Lung (tissue), 12 donors: ENCODE data around the gene QRFP. TPM values are rescaled to one million over a fixed set of nuclear protein-coding genes. Genes with fewer than 3 reads are reported as not detected.

Experiments
- ATAC-seq: fragments of 200-7000 bp; cut with Tn5 transposase; one replicate; pipeline ENCODE4 v1.9.1; 2020; ENCODE audit warnings: moderate number of reproducible peaks; ENCODE audit not compliant: insufficient read depth, low FRiP score
- DNase-seq, 3 donors: peaks; one replicate each; pipeline ENCODE4 v3.0.0-alpha.2; 2013 to 2017
- H3K27ac ChIP-seq, 2 donors: one replicate each; pipeline ENCODE4 v1.5.1; 2013; ENCODE audit warnings: mild to moderate bottlenecking in 2 of 2, moderate library complexity in 2 of 2, control low read depth in 1 of 2, inconsistent platforms in 1 of 2, low read depth in 1 of 2, low read length in 1 of 2
- H3K27me3 ChIP-seq, 3 donors: one replicate each; pipeline ENCODE4 v1.5.1; 2013; ENCODE audit warnings: low read length in 2 of 3; ENCODE audit not compliant: control insufficient read depth in 3 of 3, insufficient read depth in 3 of 3
- H3K36me3 ChIP-seq, 4 donors: one replicate each; pipeline ENCODE4 v1.5.1; 2013; ENCODE audit warnings: low read length in 4 of 4, mild to moderate bottlenecking in 1 of 4, moderate library complexity in 1 of 4; ENCODE audit not compliant: control insufficient read depth in 4 of 4, insufficient read depth in 4 of 4
- H3K4me1 ChIP-seq, 5 donors: one replicate each; pipeline ENCODE4 v1.5.1; 2013; ENCODE audit warnings: low read length in 5 of 5, mild to moderate bottlenecking in 2 of 5, moderate library complexity in 1 of 5; ENCODE audit not compliant: control insufficient read depth in 5 of 5, insufficient read depth in 5 of 5
- H3K4me3 ChIP-seq: one replicate; pipeline ENCODE4 v1.5.1; 2013; ENCODE audit warnings: mild to moderate bottlenecking, control low read depth, moderate library complexity
- H3K9ac ChIP-seq, 2 donors: one replicate each; pipeline ENCODE4 v1.5.1; 2013; ENCODE audit warnings: low read length in 2 of 2, control low read depth in 1 of 2; ENCODE audit not compliant: insufficient read depth in 1 of 2
- H3K9me3 ChIP-seq, 4 donors: one replicate each; pipeline ENCODE4 v1.5.1; 2013; ENCODE audit warnings: low read length in 3 of 4, mild to moderate bottlenecking in 1 of 4, moderate library complexity in 1 of 4; ENCODE audit not compliant: control insufficient read depth in 4 of 4, insufficient read depth in 3 of 4
- CTCF ChIP-seq: IDR thresholded peaks from 2 replicates; pipeline ENCODE4 v1.5.1; 2012; ENCODE audit warnings: mild to moderate bottlenecking; ENCODE audit errors: control extremely low read depth, extremely low read depth
- WGBS, 2 donors: extraction: QIAGEN DNeasy Blood & Tissue Kit; methylation state at CpG; one replicate each; pipeline ENCODE4 v1.1.7; 2013; 5-methylcytosine and 5-hydroxymethylcytosine counted together
- polyA plus RNA-seq, 2 donors: library from polyadenylated mRNA; stranded (reverse); fragments of 200-250 nt; gene quantifications; one replicate each; pipeline ENCODE4 v1.2.1, GENCODE V29; 2013
- total RNA-seq, 2 donors: library from RNA; depleted of rRNA in 1 of 2; stranded (reverse); fragments of >200 nt in 1 of 2; gene quantifications; one replicate each; pipeline ENCODE4 v1.2.1, GENCODE V29; 2014 to 2021
- donor health status: control.
- donor health status: control.
- donor health status: Bipolar disorder and iron deficiency.
- donor health status: healthy.
- donor health status: DM: yes; HTN: yes; CAD: no.

Gene QRFP
- total and polyA plus RNA-seq, 4 donors, result 0.13 to 0.16 TPM; not detected in 2

GRCh38 chr9:130872508-130872907 lies 24.1 kb downstream of the QRFP start:
- Histone ChIP-seq H3K9ac (no peak overlapping the region), H3K27ac (peak overlapping the region in 1 of 2 donors; percentile 52), H3K9me3 (no peaks in the 10 kb centered on the region), H3K27me3 (no peaks in the 10 kb centered on the region), H3K36me3 (peaks cover 0 to 46% (median 13%) of the 10 kb centered on the region in 4 donors), H3K4me3 (no peak overlapping the region), H3K4me1 (peaks cover 0 to 3% (median 0%) of the 10 kb centered on the region in 5 donors)
- no peak for DNase-seq
- TF ChIP-seq CTCF, result no peak
- no peak for ATAC-seq
- 90 to 91% methylated on average over 9 of the region's 9 CpGs for WGBS, 2 donors

DNA sequence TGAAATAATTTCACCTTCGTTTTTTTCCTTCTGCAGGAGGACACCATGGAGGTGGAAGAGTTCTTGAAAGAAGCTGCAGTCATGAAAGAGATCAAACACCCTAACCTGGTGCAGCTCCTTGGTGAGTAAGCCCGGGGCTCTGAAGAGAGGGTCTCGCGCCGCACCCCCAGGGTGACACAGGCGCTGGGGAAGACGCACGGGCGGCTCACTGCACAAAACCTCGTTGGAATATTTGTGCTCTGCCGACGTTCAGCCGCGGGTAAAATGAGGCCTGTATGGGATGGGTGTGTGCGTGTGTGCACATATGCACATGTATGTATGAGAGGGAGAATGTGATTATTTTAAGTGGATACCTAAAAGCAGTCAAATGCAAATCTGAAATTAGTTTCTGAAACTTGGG lies 24.5 kb downstream of the QRFP start:
- Histone ChIP-seq H3K36me3 (peaks cover 0 to 47% (median 13%) of the 10 kb centered on the region in 4 donors), H3K9me3 (no peaks in the 10 kb centered on the region)
- WGBS, 2 donors, result 92 to 96% methylated on average over 15 of the region's 15 CpGs

DNA sequence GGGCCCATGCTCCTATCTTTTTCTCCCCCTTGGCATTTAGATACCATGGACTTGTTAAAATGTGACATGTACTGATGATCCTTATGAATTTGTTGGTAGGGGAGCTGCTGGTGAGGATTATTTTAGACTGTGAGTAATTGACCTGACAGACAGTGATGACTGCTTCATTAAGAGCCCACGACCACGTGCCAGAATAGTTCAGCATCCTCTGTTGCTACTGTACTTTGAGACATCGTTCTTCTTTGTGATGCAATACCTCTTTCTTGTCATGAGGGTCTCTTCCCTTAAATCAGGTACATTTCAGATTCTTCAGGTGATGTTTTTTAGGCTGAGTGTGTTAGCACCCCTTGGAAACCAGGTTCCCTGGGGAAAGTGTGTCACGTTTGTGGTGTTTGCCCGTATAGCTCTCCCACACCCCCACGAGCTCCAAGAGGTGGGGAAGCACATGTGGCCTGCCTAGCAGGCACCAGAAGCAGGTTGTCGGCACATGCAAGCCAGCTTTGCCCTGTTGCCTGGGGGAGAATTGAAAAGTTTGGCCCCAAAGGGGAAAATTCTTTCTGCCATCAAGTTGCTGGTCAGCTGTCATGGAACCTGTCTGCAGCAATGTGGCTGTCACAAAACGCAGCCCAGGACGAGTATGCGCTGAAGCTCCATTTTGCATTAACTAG lies 25.1 kb downstream of the QRFP start:
- DNase-seq (no peak), ATAC-seq (no peak)
- peaks cover 0 to 3% (median 0%) of the 10 kb centered on the region in 5 donors for H3K4me1 ChIP-seq
- no peak overlapping the region for H3K4me3 ChIP-seq
- no peaks in the 10 kb centered on the region for H3K9me3 ChIP-seq
- no peak for TF ChIP-seq CTCF
- no peak overlapping the region for H3K9ac ChIP-seq
- WGBS, 2 donors, result 86% methylated on average over 10 of the region's 10 CpGs
- H3K27ac ChIP-seq, result peak overlapping the region in 1 of 2 donors; percentile 92
- no peaks in the 10 kb centered on the region for H3K27me3 ChIP-seq
- H3K36me3 ChIP-seq, result peaks cover 0 to 44% (median 13%) of the 10 kb centered on the region in 4 donors

More for the DNA sequence above, 24.5 kb downstream of the QRFP start:
- DNase-seq, result no peak
- Histone ChIP-seq H3K27me3 (no peaks in the 10 kb centered on the region), H3K27ac (no peak overlapping the region), H3K9ac (no peak overlapping the region), H3K4me3 (no peak overlapping the region), H3K4me1 (peaks cover 0 to 3% (median 0%) of the 10 kb centered on the region in 5 donors)
- TF ChIP-seq CTCF, result no peak
- no peak for ATAC-seq
